GM19238 (cell line): ENCODE data around the gene BCL2.

Source experiments
- DNase-seq: peaks from one replicate; pipeline ENCODE4 v3.0.0; 2011; ENCODE audit warnings: low spot score; ENCODE audit not compliant: insufficient read length

BCL2 gene

DNA sequence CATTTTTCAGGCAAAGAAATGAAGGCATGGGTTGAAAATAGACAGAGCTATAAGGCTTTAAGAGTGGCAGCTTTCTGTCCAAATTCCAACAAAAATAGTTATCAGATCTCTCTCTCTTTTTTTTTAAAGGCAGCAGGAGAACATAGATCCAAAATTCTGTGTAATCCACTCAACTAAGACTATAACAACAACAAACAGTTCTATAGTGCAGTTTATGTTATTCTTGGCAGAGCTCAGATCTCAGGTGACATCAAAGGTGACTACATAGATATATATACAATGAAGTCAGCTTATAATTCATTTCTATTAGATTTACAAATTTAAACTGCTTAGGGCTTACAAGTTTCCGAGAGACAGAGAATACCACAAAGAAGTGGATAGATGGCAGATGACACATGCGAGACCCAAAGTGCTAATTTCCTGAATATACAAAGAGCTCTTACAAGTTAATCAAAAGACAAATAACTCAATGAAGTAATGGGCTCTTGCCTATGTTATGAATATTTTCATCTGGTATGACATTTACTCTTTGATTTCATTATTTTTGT, 223.2 kb downstream of the BCL2 start:
- no peak for DNase-seq

GRCh38 chr18:63095768-63096167, 223.8 kb downstream of the BCL2 start:
- no peak for DNase-seq

- DNase-seq, result no peak
Observed at GRCh38 chr18:63091671-63092364, 227.8 kb downstream of the BCL2 start.

- no peak for DNase-seq
Observed at GRCh38 chr18:63090334-63090733, 229.2 kb downstream of the BCL2 start.

DNA sequence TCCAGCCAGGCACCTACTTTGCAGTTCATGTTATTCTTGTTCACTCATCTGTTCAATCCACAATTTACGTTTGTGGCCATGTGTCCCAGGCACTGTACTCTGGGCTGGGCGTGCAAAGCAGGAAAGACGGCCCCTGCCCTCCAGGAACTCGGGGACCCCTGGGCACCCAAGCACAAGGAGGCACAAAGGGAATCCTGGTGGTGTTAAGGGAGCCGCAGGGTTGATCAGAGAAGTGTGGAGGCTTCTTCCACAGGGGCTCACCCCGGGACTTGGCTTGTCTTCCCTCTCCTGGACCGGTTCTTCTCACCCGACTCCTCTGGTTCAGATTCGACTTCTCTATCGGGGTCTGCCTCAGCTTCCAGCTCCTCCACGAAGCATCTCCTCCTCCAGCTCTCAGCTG, 230.5 kb downstream of the BCL2 start:
- DNase-seq, result no peak

- DNase-seq, result no peak
Observed at GRCh38 chr18:63088262-63088661, 231.3 kb downstream of the BCL2 start.

DNA sequence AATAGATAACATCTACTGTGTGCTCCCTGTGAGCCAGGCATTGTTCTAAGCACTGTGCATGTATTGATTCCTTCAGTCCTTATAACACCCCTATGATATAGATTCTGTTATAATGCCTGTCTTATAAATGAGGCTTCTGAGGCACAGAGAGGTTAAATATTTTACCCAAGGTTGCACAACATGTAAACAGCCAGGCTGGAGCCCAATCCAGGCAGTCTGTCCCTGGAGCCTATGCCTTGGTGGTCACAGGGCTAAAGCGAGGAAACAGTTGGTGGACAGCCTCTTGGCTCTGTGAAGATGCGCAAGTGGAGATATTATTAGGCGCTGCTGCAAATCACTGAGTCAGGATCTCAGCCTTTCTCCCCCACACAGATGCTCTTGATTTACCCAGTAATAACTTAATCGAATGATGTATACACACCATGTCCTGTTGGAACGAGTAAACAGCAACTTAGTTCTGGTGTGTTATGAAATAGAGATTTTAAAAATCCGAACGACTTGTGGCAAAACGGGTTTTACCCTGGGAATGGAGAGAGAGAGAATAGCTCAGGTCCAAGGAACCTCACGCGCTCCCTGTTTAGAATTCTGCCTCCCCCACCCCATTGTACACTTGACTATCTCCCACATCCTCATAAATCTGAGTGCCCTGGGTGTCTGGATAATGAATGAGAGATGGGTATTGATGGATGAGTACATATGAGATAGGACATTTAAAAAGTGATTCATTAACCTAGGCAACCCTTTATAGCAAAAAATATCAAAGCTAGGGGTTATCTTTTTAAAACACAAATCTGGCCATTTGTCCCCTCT, 231.9 kb downstream of the BCL2 start:
- no peak for DNase-seq

GRCh38 chr18:63085611-63086010, 234.0 kb downstream of the BCL2 start:
- no peak for DNase-seq

DNA sequence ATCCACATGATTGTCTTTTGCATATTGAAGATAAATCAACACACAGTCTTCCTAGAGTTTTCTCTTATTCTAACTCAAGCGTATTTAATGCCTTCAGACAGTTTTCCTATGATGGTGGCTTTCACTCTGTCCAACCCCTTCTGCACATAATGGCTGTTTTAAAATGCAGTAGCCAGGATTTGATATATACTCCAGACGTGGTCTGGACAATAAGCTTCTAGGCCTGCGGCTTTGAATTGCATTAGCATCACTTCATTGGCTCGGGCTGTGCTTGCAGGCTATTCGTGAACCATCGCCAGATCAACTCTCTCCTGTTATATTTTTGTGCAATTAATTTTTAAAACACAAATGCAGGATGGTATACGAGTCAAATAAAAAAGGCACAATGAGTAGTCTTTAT, 235.3 kb downstream of the BCL2 start:
- no peak for DNase-seq

GRCh38 chr18:63083555-63083954, 236.0 kb downstream of the BCL2 start:
- no peak for DNase-seq

- no peak for DNase-seq
Observed at GRCh38 chr18:63083020-63083531, 236.5 kb downstream of the BCL2 start.

GRCh38 chr18:63082366-63083019, 237.1 kb downstream of the BCL2 start:
- no peak for DNase-seq

- no peak for DNase-seq
Observed at GRCh38 chr18:63079114-63079513, 240.5 kb downstream of the BCL2 start.

DNA sequence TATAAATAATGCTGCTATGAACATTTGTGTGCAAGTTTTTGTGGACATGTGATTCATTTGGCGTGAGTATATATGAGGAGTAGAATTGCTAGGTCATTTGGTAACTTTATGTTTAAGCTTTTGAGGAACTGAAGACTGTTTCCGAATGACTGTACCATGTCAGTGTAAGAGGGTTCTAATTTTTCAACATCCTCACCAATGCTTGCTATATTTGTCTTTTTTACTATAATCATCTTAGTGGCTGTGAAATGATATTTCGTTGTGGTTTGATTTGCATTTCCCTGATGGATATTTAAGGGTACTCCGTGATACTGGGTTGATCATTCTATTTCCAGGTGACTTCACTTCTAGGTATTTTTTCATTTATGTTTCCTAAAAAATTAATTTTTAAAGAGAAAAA, 241.1 kb downstream of the BCL2 start:
- DNase-seq, result no peak

- peak; percentile 42 for DNase-seq
Observed at GRCh38 chr18:63074981-63075404, 244.6 kb downstream of the BCL2 start.

DNA sequence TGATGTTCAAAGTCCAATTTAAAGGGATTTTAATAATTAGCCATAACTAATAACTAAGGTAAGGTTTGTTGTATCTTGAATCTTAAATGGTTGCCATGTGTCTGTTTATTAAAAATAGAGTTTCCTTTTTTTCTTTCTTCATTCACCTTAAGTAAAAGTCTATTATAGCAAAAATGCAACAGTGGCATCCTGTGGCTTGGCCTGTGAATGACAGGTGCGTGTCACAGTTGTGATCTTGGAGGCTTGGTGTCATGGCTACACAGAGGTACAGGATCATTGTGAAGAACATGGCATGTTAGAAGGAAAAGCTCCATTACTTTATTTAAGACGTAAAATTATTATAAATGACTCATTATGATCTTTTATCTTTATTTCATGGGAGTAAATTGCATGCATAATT, 246.1 kb downstream of the BCL2 start:
- DNase-seq, result peak; percentile 21
